ENCODE results near the gene GPR146. TPM values are rescaled to one million over a fixed set of nuclear protein-coding genes. Genes with fewer than 3 reads are reported as not detected.
A peak's percentile ranks its signal among the peaks of the same experiment; 100 is the strongest.

GPR146 gene
- total and polyA plus RNA-seq, 9 of the 15 experiments (the other 6 are each of a cell fraction or from before 2014, with no cell fraction given) = 0.22 to 3.6 (median 0.64) TPM; not detected in 2

DNA sequence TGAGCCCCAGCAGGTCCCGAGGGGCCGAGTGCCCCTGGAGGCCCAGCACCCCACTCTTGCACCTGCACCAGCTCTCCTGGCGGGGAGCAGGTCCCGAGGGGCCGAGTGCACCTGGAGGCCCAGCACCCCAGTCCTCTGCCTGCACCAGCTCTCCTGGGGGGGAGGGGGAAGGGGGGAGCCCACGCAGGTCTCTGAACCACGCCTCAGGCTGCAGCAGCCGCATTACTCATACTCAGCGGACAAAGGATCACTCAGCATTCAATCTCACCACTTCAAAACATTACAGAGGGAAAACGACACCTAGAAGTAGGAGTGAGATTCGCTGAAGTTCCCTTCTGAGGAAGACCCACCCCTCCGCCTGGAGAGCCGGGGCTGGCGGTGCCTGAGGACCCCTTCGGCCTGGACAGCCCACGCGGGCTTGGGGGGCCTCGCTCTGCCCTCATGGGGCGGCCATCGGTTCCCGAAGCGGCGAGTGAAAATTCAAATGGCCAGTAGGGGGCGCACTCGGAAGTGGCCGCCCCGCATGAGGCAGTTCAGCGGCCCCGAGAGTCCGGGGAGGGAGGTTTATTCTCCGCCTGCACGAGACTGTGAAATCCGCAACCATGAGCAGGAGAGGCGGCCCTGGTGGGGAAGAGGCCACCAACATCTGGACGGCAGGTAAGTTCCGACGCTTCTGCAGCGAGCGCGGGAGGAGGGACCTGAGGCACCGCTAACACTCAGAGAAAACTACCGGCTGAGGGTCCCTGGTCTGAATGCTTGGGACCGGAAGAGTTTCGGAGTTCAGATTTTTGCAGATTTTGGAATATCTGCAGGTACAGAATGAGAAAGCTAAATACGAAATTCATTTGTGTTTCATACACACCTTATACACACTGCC is 42.5 kb downstream of the GPR146 start:
- H3K79me2 ChIP-seq (ENCODE audit: control insufficient read depth, insufficient read depth, low read length) = 0 out of 3 replicates have a peak, but pooled peaks cover 2% of the 10 kb centered on the region
- DNase-seq (ENCODE audit: extremely low read depth in 1 of 4, low spot score in 3 of 4) (peak; percentile 81 to 90 (median 88)), ATAC-seq (peak; percentile 97), FAIRE-seq (peak; percentile 78)
- no peaks in the 10 kb centered on the region for H3K9me1 ChIP-seq (ENCODE audit: control insufficient read depth, insufficient read depth, low read length)
- H3K9ac ChIP-seq (ENCODE audit: insufficient read depth in 1 of 2, low read depth in 2 of 2, low read length in 2 of 2) = peak overlapping the region; percentile 49 to 82; a peak in 3 of 4 replicates
- peaks cover 3 to 57% of the 10 kb centered on the region in 2 experiments; a peak in 3 of 5 replicates for H3K4me1 ChIP-seq (replicated peaks in 1 of 2; ENCODE audit: control insufficient read depth in 2 of 2, insufficient read depth in 2 of 2, low read length in 2 of 2)
- in situ Hi-C loops (cut with MboI) (loop anchor here (5.0 kb wide), 1 partner anchor 90 kb away; no protein-coding TSS in a partner anchor), intact Hi-C loops (cut with micrococcal nuclease) (loop anchor here (2.0 kb wide), 2 partner anchors 82 to 90 kb away; no protein-coding TSS in a partner anchor)
- H2AFZ ChIP-seq (ENCODE audit: low read depth, low read length) = peak overlapping the region; percentile 81
- BruUV-seq (replicated peaks) = no TSS peak
- peak overlapping the region; percentile 33 for H3K4me3 ChIP-seq
- peaks cover 1% of the 10 kb centered on the region; the same call in 2 of the 3 replicates for H3K36me3 ChIP-seq (ENCODE audit: control insufficient read depth, insufficient read depth, low read length)
- no peaks in the 10 kb centered on the region for H3K9me3 ChIP-seq (replicated peaks; ENCODE audit: control insufficient read depth, insufficient read depth, low read depth, low read length)
- H3K27me3 ChIP-seq (ENCODE audit: control insufficient read depth in 2 of 2, insufficient read depth in 2 of 2, low read length in 2 of 2) = no peaks in the 10 kb centered on the region
- H3K27ac ChIP-seq (ENCODE audit: extremely low read depth, low read depth, low read length) = no peak overlapping the region
- WGBS (ENCODE audit: insufficient coverage, low coverage, missing lambda C conversion rate) = 12% methylated on average over 40 of the region's 45 CpGs
- peak overlapping the region; percentile 67 for H3K4me2 ChIP-seq (ENCODE audit: insufficient read depth, low read length)
- POLR2A ChIA-PET = interaction anchor here (0.6 to 1.0 kb wide), 3 partner anchors 28 to 91 kb away, joined by 3 read pairs; no protein-coding TSS in a partner anchor
- CTCF ChIA-PET (ENCODE audit: low intra/inter-chr PET ratio) = interaction anchor here (0.7 to 1.1 kb wide), 5 partner anchors 57 to 387 kb away, joined by 3 to 4 read pairs (median 4); no protein-coding TSS in a partner anchor
- H4K20me1 ChIP-seq (replicated peaks; ENCODE audit: control insufficient read depth, insufficient read depth, low read length) = peaks cover 11% of the 10 kb centered on the region; the same call in 1 of the 2 replicates
- TF ChIP-seq, protein P1, sequence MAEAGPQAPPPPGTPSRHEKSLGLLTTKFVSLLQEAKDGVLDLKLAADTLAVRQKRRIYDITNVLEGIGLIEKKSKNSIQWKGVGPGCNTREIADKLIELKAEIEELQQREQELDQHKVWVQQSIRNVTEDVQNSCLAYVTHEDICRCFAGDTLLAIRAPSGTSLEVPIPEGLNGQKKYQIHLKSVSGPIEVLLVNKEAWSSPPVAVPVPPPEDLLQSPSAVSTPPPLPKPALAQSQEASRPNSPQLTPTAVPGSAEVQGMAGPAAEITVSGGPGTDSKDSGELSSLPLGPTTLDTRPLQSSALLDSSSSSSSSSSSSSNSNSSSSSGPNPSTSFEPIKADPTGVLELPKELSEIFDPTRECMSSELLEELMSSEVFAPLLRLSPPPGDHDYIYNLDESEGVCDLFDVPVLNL (CRISPR knock-in tag; IDR thresholded peaks at IDR 0.05; ENCODE audit: low read depth) = no peak
- TF ChIP-seq FOXJ2 (tag; IDR thresholded peaks at IDR 0.05) (no peak), HMG20A (CRISPR knock-in tag; conservative IDR thresholded peaks at IDR 0.05) (no peak), RHOXF2B (CRISPR knock-in tag; conservative IDR thresholded peaks at IDR 0.05) (no peak), PML (IDR thresholded peaks at IDR 0.05; ENCODE audit: low read length) (no peak), KDM5B (IDR thresholded peaks at IDR 0.05; ENCODE audit: insufficient replicate concordance, low read depth, low read length) (no peak), PHB2 (IDR thresholded peaks at IDR 0.05; ENCODE audit: low read depth) (no peak), GABPB1 (CRISPR knock-in tag; IDR thresholded peaks at IDR 0.05) (no peak; the same call in 1 of the 2 replicates), ZNF143 (CRISPR knock-in tag; IDR thresholded peaks at IDR 0.05) (no peak), POLR2B (IDR thresholded peaks at IDR 0.05; ENCODE audit: low read depth, partially characterized antibody) (no peak), NFIX (CRISPR knock-in tag; IDR thresholded peaks at IDR 0.05; ENCODE audit: low read depth) (no peak)
- TF ChIP-seq, protein P2, sequence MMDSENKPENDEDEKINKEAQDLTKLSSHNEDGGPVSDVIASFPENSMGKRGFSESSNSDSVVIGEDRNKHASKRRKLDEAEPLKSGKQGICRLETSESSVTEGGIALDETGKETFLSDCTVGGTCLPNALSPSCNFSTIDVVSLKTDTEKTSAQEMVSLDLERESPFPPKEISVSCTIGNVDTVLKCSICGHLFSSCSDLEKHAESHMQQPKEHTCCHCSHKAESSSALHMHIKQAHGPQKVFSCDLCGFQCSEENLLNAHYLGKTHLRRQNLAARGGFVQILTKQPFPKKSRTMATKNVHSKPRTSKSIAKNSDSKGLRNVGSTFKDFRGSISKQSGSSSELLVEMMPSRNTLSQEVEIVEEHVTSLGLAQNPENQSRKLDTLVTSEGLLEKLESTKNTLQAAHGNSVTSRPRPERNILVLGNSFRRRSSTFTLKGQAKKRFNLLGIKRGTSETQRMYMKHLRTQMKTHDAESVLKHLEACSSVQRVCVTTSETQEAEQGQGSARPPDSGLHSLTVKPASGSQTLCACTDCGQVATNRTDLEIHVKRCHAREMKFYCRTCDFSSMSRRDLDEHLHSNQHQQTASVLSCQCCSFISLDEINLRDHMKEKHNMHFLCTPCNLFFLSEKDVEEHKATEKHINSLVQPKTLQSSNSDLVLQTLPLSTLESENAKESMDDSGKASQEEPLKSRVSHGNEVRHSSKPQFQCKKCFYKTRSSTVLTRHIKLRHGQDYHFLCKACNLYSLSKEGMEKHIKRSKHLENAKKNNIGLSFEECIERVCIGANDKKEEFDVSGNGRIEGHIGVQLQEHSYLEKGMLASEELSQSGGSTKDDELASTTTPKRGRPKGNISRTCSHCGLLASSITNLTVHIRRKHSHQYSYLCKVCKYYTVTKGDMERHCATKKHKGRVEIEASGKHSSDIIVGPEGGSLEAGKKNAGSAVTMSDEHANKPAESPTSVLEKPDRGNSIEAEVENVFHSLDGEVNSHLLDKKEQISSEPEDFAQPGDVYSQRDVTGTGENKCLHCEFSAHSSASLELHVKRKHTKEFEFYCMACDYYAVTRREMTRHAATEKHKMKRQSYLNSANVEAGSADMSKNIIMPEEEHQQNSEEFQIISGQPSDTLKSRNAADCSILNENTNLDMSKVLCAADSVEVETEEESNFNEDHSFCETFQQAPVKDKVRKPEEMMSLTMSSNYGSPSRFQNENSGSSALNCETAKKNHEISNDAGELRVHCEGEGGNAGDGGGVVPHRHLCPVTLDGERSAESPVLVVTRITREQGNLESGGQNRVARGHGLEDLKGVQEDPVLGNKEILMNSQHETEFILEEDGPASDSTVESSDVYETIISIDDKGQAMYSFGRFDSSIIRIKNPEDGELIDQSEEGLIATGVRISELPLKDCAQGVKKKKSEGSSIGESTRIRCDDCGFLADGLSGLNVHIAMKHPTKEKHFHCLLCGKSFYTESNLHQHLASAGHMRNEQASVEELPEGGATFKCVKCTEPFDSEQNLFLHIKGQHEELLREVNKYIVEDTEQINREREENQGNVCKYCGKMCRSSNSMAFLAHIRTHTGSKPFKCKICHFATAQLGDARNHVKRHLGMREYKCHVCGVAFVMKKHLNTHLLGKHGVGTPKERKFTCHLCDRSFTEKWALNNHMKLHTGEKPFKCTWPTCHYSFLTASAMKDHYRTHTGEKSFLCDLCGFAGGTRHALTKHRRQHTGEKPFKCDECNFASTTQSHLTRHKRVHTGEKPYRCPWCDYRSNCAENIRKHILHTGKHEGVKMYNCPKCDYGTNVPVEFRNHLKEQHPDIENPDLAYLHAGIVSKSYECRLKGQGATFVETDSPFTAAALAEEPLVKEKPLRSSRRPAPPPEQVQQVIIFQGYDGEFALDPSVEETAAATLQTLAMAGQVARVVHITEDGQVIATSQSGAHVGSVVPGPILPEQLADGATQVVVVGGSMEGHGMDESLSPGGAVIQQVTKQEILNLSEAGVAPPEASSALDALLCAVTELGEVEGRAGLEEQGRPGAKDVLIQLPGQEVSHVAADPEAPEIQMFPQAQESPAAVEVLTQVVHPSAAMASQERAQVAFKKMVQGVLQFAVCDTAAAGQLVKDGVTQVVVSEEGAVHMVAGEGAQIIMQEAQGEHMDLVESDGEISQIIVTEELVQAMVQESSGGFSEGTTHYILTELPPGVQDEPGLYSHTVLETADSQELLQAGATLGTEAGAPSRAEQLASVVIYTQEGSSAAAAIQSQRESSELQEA (IDR thresholded peaks at IDR 0.05; ENCODE audit: low read depth) = no peak
